ENCODE measurements around the gene OGFR.

The OGFR gene

GRCh38 chr20:62820962-62821725 is 16.5 kb downstream of the OGFR start:
- no peak overlapping the region for H3K4me3 ChIP-seq (ENCODE audit: control insufficient read depth, low read depth, low read length)
- TF ChIP-seq, protein P1, sequence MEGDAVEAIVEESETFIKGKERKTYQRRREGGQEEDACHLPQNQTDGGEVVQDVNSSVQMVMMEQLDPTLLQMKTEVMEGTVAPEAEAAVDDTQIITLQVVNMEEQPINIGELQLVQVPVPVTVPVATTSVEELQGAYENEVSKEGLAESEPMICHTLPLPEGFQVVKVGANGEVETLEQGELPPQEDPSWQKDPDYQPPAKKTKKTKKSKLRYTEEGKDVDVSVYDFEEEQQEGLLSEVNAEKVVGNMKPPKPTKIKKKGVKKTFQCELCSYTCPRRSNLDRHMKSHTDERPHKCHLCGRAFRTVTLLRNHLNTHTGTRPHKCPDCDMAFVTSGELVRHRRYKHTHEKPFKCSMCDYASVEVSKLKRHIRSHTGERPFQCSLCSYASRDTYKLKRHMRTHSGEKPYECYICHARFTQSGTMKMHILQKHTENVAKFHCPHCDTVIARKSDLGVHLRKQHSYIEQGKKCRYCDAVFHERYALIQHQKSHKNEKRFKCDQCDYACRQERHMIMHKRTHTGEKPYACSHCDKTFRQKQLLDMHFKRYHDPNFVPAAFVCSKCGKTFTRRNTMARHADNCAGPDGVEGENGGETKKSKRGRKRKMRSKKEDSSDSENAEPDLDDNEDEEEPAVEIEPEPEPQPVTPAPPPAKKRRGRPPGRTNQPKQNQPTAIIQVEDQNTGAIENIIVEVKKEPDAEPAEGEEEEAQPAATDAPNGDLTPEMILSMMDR (IDR thresholded peaks at IDR 0.05; ENCODE audit: control insufficient read depth, insufficient read depth, low read depth, low read length, missing control alignments), result no peak
- no peak for DNase-seq (ENCODE audit: low read depth)

DNA sequence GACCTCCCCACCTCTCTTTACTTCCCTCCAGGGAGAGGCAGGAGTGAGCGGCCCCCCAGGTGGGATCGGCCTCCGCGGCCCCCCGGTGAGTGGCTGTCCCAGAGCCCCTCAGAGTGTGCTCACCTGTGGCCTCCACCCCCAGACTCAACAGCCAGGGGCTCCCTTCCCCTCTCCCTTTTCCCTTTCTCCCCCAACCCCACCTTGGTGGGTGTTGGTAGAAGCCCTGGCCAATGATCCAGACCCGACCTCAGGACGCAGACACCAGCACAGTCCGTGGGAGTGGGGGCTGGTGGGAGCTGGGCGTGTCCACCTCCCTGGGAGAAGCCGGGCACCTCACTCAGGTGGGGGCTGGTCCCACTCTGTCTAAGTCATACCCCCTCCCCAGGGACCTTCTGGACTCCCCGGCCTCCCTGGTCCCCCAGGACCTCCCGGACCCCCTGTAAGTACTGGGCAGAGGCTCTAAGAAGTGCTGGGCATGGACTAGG is 17.1 kb downstream of the OGFR start:
- DNase-seq (ENCODE audit: low read depth), result no peak
- TF ChIP-seq, protein P1 (IDR thresholded peaks at IDR 0.05; ENCODE audit: control insufficient read depth, insufficient read depth, low read depth, low read length, missing control alignments), result no peak
- H3K4me3 ChIP-seq (ENCODE audit: control insufficient read depth, low read depth, low read length), result no peak overlapping the region

GRCh38 chr20:62822239-62822787 is 17.7 kb downstream of the OGFR start:
- no peak overlapping the region for H3K4me3 ChIP-seq (ENCODE audit: control insufficient read depth, low read depth, low read length)
- DNase-seq (ENCODE audit: low read depth), result no peak
- TF ChIP-seq, protein P1 (IDR thresholded peaks at IDR 0.05; ENCODE audit: control insufficient read depth, insufficient read depth, low read depth, low read length, missing control alignments), result no peak

DNA sequence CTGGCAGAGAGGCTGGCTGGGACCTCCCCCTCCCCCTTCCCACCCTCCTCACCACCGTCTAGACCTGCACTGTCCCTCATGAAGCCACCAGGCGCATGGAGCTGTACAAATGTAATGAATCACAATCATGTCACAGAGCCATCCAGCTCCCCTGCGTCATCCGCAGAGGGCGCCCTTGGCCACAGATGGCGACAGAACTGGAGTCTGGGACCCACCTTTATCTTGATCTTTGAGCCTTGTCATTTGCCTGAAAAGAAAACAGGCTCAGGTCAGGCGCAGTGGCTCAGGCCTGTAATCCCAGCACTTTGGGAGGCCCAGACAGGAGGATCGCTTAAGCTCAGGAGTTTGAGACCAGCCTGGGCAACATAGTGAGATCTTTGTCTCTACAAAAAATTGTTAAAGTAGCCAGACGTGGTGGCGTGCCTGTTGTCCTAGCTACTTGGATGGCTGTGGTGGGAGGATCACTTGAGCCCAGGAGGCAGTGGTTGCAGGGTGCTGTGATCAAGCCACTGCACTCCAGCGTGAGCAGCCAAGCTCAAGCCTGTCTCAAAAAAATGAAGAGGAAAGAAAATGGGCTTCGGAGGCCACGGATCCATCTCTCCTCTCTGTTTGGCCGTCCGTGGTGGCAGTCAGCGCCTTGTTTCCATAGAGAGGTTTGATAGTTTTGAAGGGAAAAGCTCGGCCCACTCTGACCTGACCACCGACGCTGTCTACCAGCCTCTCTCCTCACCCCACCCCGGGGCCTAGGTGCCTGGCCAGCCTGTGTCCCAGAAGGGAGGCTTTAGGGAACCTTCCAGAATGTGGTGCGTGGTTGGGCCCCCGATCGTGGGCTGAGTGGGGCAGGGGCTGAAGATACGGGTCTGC is 18.4 kb downstream of the OGFR start:
- no peak overlapping the region for H3K4me3 ChIP-seq (ENCODE audit: control insufficient read depth, low read depth, low read length)
- no peak for DNase-seq (ENCODE audit: low read depth)
- TF ChIP-seq, protein P1 (IDR thresholded peaks at IDR 0.05; ENCODE audit: control insufficient read depth, insufficient read depth, low read depth, low read length, missing control alignments), result peak; percentile 27

DNA sequence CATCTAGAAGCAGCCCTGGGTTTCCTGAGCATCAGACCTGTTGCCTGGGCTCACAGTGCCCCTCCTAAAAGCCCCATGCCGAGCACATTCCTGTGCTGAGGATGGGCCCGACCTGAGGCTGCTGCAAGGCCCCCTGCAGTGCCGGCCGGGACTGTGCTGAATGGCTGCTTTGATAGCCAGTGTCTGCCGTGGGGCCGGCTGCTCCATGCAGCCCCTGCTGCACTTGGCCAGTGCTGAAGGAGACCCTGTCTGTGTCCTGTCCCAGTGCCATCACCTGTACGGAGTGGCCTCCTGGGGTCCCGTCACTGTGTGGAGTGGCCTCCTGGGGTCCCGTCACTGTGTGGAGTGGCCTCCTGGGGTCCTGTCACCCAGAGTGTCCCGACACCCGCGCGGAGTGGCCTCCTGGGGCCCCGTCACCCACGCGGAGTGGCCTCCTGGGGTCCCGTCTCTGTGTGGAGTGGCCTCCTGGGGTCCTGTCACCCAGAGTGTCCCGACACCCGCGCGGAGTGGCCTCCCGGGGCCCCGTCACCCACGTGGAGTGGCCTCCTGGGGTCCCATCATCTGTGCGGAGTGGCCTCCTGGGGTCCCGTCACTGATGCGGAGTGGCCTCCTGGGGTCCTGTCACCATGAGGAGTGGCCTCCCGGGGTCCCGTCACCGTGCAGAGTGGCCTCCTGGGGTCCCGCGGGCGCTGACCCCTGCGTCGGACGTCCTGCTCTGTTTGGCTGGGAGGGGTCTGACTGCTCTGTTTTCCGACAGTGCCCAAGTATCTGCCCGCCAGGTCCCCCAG is 19.2 kb downstream of the OGFR start:
- no peak for DNase-seq (ENCODE audit: low read depth)
- no peak overlapping the region for H3K4me3 ChIP-seq (ENCODE audit: control insufficient read depth, low read depth, low read length)
- TF ChIP-seq, protein P1 (IDR thresholded peaks at IDR 0.05; ENCODE audit: control insufficient read depth, insufficient read depth, low read depth, low read length, missing control alignments), result no peak

Measured in AG09309 (cell line).